GM12878 (cell line): ENCODE data around the gene OR13C8. TPM values are rescaled to one million over a fixed set of nuclear protein-coding genes. Genes with fewer than 3 reads are reported as not detected.

ENCODE experiments used
- ATAC-seq: fragments of 200-7000 bp; cut with Tn5 transposase; 3 replicates; pipeline ENCODE4 v1.9.1; 2020; ENCODE audit warnings: mild to moderate bottlenecking, moderate library complexity
- BruUV-seq: library from RNA; stranded (reverse); fragments of 400-500 nt; replicated peaks from 2 replicates; lab custom pipeline; 2021; lab: Mats Ljungman, UMichigan
- CTCF ChIA-PET: fragments of 300-600 bp; sonication (Branson Sonifier 250); formaldehyde crosslinking; extraction: SDS; loops from one replicate; lab custom pipeline; 2021; ENCODE audit warnings: inconsistent platforms; lab: Yijun Ruan, JAX
- POLR2A ChIA-PET: fragments of 350-600 bp; formaldehyde crosslinking; extraction: SDS; loops from one replicate; lab custom pipeline; 2021; ENCODE audit warnings: inconsistent platforms; lab: Charles Lee
- RAD21 ChIA-PET: fragments of 300-600 bp; sonication (Branson Sonifier 250); formaldehyde crosslinking; loops from one replicate; lab custom pipeline; 2023; ENCODE audit warnings: antibody characterized with exemption; ENCODE audit not compliant: unreplicated experiment; lab: Charles Lee
- SMC1A ChIA-PET: fragments of 300-600 bp; sonication (Branson Sonifier 250); formaldehyde crosslinking; loops from one replicate; lab custom pipeline; 2023; ENCODE audit not compliant: unreplicated experiment, uncharacterized antibody; lab: Charles Lee
- DNase-seq: peaks from one replicate; pipeline ENCODE4 v3.0.0-alpha.2; 2011; ENCODE audit warnings: low read depth, low spot score
- FAIRE-seq: peaks from 3 replicates; lab custom pipeline; 2011; peaks lifted over from hg19 to GRCh38; lab: Jason Lieb, UNC
- H2AFZ ChIP-seq: 2 replicates; pipeline ENCODE4 v1.6.0; 2011; ENCODE audit warnings: low read depth, low read length, control low read depth; ENCODE audit not compliant: control insufficient read depth
- H3K27ac ChIP-seq: 2 replicates; pipeline ENCODE4 v1.5.1; 2011; ENCODE audit warnings: control low read depth; ENCODE audit not compliant: control insufficient read depth, insufficient read depth
- H3K27me3 ChIP-seq, 2 experiments: replicated peaks in 1 of 2; 2 replicates each; pipeline versions ENCODE4 v1.6.0 to v1.6.1; 2011; ENCODE audit warnings: low read length in 1 of 2; ENCODE audit not compliant: control insufficient read depth in 2 of 2, insufficient read depth in 2 of 2
- H3K36me3 ChIP-seq, 2 experiments: 2 replicates each; pipeline ENCODE4 v1.5.1; 2011; ENCODE audit warnings: low read length in 1 of 2; ENCODE audit not compliant: control insufficient read depth in 2 of 2, insufficient read depth in 2 of 2
- H3K4me1 ChIP-seq: 2 replicates; pipeline ENCODE4 v1.6.1; 2011; ENCODE audit warnings: mild to moderate bottlenecking, low read length, moderate library complexity, mixed read lengths; ENCODE audit not compliant: control insufficient read depth, insufficient read depth
- H3K4me2 ChIP-seq: 2 replicates; pipeline ENCODE4 v1.6.0; 2011; ENCODE audit warnings: control low read depth; ENCODE audit not compliant: control insufficient read depth, insufficient read depth
- H3K4me3 ChIP-seq: fragments of 200-600 bp; sonication (generic); 2 replicates; pipeline ENCODE4 v1.5.1; 2016
- H3K79me2 ChIP-seq: 2 replicates; pipeline ENCODE4 v1.6.0; 2011; ENCODE audit warnings: low read length; ENCODE audit not compliant: control insufficient read depth, insufficient read depth
- H3K9ac ChIP-seq: 2 replicates; pipeline ENCODE4 v1.8.0; 2011; ENCODE audit warnings: low read length, control low read depth, mixed read lengths; ENCODE audit not compliant: control insufficient read depth, insufficient read depth
- H3K9me3 ChIP-seq: replicated peaks from 3 replicates; pipeline ENCODE4 v1.5.1; 2011; ENCODE audit warnings: mild to moderate bottlenecking, low read length; ENCODE audit not compliant: control insufficient read depth, insufficient read depth
- H4K20me1 ChIP-seq: 2 replicates; pipeline ENCODE4 v1.6.0; 2011; ENCODE audit not compliant: control insufficient read depth, insufficient read depth
- BMI1 ChIP-seq: fragments of 450-650 bp; IDR thresholded peaks from 2 replicates; pipeline ENCODE4 v1.6.1; 2016; ENCODE audit warnings: mild to moderate bottlenecking, moderate library complexity, borderline replicate concordance
- CREM ChIP-seq: IDR thresholded peaks from 2 replicates; pipeline ENCODE4 v1.6.1; 2014; ENCODE audit warnings: antibody characterized with exemption, low read depth
- E2F4 ChIP-seq: IDR thresholded peaks from 2 replicates; pipeline ENCODE4 v1.6.1; 2012; ENCODE audit warnings: low read depth, low read length, improper control_type of control experiment
- EP300 ChIP-seq, 2 experiments: fragments of 150-350 bp in 1 of 2; IDR thresholded peaks; 2 replicates each; pipeline ENCODE4 v1.6.1; 2011 to 2012; ENCODE audit warnings: low read depth in 2 of 2, low read length in 2 of 2, borderline replicate concordance in 1 of 2, improper control_type of control experiment in 1 of 2, inconsistent platforms in 1 of 2; ENCODE audit not compliant: control insufficient read depth in 1 of 2
- MYB ChIP-seq: fragments of 150-350 bp; IDR thresholded peaks from 2 replicates; pipeline ENCODE4 v1.6.1; 2014; ENCODE audit warnings: mild to moderate bottlenecking, low read depth, low read length, borderline replicate concordance
- PAX5 ChIP-seq: IDR thresholded peaks from 2 replicates; pipeline ENCODE4 v1.6.1; 2011; ENCODE audit warnings: low read depth, low read length, borderline replicate concordance
- PRDM15 ChIP-seq: fragments of 450-650 bp; formaldehyde crosslinking; IDR thresholded peaks from 2 replicates; pipeline ENCODE4 v1.4.0; 2020; ENCODE audit warnings: mild to moderate bottlenecking, moderate library complexity
- REST ChIP-seq: IDR thresholded peaks from 2 replicates; pipeline ENCODE4 v1.6.1; 2012; ENCODE audit warnings: mild to moderate bottlenecking, low read depth, low read length
- SP1 ChIP-seq: IDR thresholded peaks from one replicate; pipeline ENCODE4 v1.6.1; 2011; ENCODE audit warnings: low read depth, low read length
- ZNF207 ChIP-seq: fragments of 450-650 bp; IDR thresholded peaks from 2 replicates; pipeline ENCODE4 v1.6.1; 2014; ENCODE audit warnings: antibody characterized with exemption, mild to moderate bottlenecking, borderline replicate concordance
- in situ Hi-C: fragments of 300-500 bp; cut with MboI; formaldehyde crosslinking; loops from 9 replicates; pipeline ENCODE4 v1.14.3; 2018; ENCODE audit warnings: mixed read lengths
- intact Hi-C: fragments of 100-400 bp; cut with micrococcal nuclease; formaldehyde crosslinking; loops from one replicate; pipeline ENCODE4 v1.14.2; 2022; ENCODE audit not compliant: unreplicated experiment
- polyA plus RNA-seq, 11 experiments: library from polyadenylated mRNA; depleted of rRNA in 4 of 11; unstranded in 6 of 11; stranded (reverse) in 5 of 11; fragments of >200 nt; fragmentation: Nextera tagmentation in 4 of 11; fragmentation: Illumina TruSeq in 1 of 11; extraction: Ambion mirVana in 4 of 11; extraction: Trizol in 1 of 11; gene quantifications; 1 replicate in 1 of 11; 2 replicates in 10 of 11; pipeline versions ENCODE4 v1.2.1 to v1.2.3, GENCODE V29; 2011 to 2016; ENCODE audit warnings: inconsistent platforms in 2 of 11, missing spikeins in 2 of 11, low read depth in 1 of 11
- total RNA-seq, 4 experiments: library from RNA; depleted of rRNA in 3 of 4; stranded (reverse); fragments of >200 nt in 3 of 4; fragmentation: Illumina TruSeq in 1 of 4; extraction: Trizol in 1 of 4; gene quantifications; 2 replicates each; pipeline versions ENCODE4 v1.2.1 to v1.2.3, GENCODE V29; 2013 to 2021

OR13C8 gene
- total and polyA plus RNA-seq, 10 of the 15 experiments (the other 5 are each of a cell fraction or from before 2014, with no cell fraction given): not detected

GRCh38 chr9:104527109-104527508 lies 41.9 kb upstream of the OR13C8 start, which contains the start of gene OR13C4:
Gene OR13C4, minus strand, starts transcription at chr9:104527209. Its CDS starts 0 bp downstream, at chr9:104527209.
- no TSS peak for BruUV-seq
- SMC1A ChIA-PET: interaction anchor here (0.9 kb wide), 1 partner anchor 14 kb away, joined by 3 read pairs; no protein-coding TSS in a partner anchor
- intact Hi-C loops: no loop called here
- ATAC-seq: no peak
- Histone ChIP-seq H3K4me1 (no peaks in the 10 kb centered on the region), H3K9ac (no peak within 1 kb of the TSS), H3K9me3 (no peaks in the 10 kb centered on the region), H3K79me2 (no peaks in the 10 kb centered on the region), H2AFZ (no peak within 1 kb of the TSS), H3K27me3 (no peaks in the 10 kb centered on the region), H3K4me2 (no peak within 1 kb of the TSS), H3K36me3 (no peaks in the 10 kb centered on the region), H4K20me1 (no peaks in the 10 kb centered on the region), H3K4me3 (no peak within 1 kb of the TSS), H3K27ac (no peak within 1 kb of the TSS)
- in situ Hi-C loops: no loop called here
- no peak for TF ChIP-seq SP1
- no peak for TF ChIP-seq PRDM15 (CRISPR knock-in tag)
- TF ChIP-seq PAX5: no peak
- TF ChIP-seq MYB: no peak
- TF ChIP-seq BMI1: no peak
- no peak for TF ChIP-seq ZNF207
- no peak for TF ChIP-seq EP300 (IDR thresholded peaks at IDR 0.05; ENCODE audit: borderline replicate concordance in 1 of 2, control insufficient read depth in 1 of 2, low read depth in 2 of 2, low read length in 2 of 2)
- no peak for TF ChIP-seq REST
- no peak for TF ChIP-seq CREM
- no peak for TF ChIP-seq E2F4
- CTCF ChIA-PET: no interaction called here
- RAD21 ChIA-PET: no interaction called here
- no peak for DNase-seq
- POLR2A ChIA-PET: no interaction called here
- FAIRE-seq: no peak
